ENCODE results near the gene GPC6.
A peak's percentile ranks its signal among the peaks of the same experiment; 100 is the strongest.

GPC6 gene

GRCh38 chr13:94248454-94249228 is 1022.0 kb downstream of the GPC6 start:
- Histone ChIP-seq H3K4me2 (ENCODE audit: insufficient read depth, low read length, poor library complexity, severe bottlenecking) (no peak overlapping the region), H3K9ac (ENCODE audit: low read depth, low read length, poor library complexity) (no peak overlapping the region), H4K8ac (ENCODE audit: low read depth, low read length) (no peak overlapping the region), H3K4me3 (ENCODE audit: low read length in 2 of 2) (no peak overlapping the region), H4K91ac (ENCODE audit: low read depth, low read length, poor library complexity) (no peak overlapping the region), H3K18ac (ENCODE audit: low read length) (no peak overlapping the region), H3K27me3 (ENCODE audit: control insufficient read depth in 3 of 3, insufficient read depth in 3 of 3, low read depth in 1 of 3, low read length in 3 of 3) (no peaks in the 10 kb centered on the region), H3K4me1 (ENCODE audit: control insufficient read depth in 2 of 2, insufficient read depth in 1 of 2, low read depth in 1 of 2, low read length in 2 of 2) (peaks cover 2 to 3% of the 10 kb centered on the region in 2 donors), H3K14ac (ENCODE audit: low read length) (no peak overlapping the region), H3K27ac (replicated peaks; ENCODE audit: low read length) (no peak overlapping the region), H2AK5ac (ENCODE audit: low read depth, low read length) (no peak overlapping the region), H2BK12ac (ENCODE audit: low read length) (no peak overlapping the region), H2AFZ (ENCODE audit: low read length) (no peak overlapping the region), H2BK5ac (ENCODE audit: low read length) (no peak overlapping the region), H3K4ac (ENCODE audit: low read length) (no peak overlapping the region), H3K23ac (ENCODE audit: low read depth, low read length, poor library complexity) (no peak overlapping the region), H3K36me3 (replicated peaks in 1 of 2; ENCODE audit: control insufficient read depth in 2 of 2, insufficient read depth in 2 of 2, low read length in 2 of 2) (no peaks in the 10 kb centered on the region), H3K79me1 (ENCODE audit: low read depth, low read length) (no peaks in the 10 kb centered on the region), H3K9me3 (replicated peaks in 1 of 2; ENCODE audit: control insufficient read depth in 2 of 2, insufficient read depth in 1 of 2, low read depth in 1 of 2, low read length in 2 of 2) (peaks cover 0 to 5% of the 10 kb centered on the region in 2 donors), H2BK120ac (ENCODE audit: low read depth, low read length) (no peak overlapping the region), H2BK15ac (ENCODE audit: low read length) (no peak overlapping the region)
- WGBS, 2 donors (ENCODE audit: extremely low coverage in 2 of 2, insufficient read length in 2 of 2, insufficient replicate concordance in 1 of 2): no CpG with 5 or more reads among the region's 2 CpGs
- no peak for DNase-seq (ENCODE audit: low spot score)

DNA sequence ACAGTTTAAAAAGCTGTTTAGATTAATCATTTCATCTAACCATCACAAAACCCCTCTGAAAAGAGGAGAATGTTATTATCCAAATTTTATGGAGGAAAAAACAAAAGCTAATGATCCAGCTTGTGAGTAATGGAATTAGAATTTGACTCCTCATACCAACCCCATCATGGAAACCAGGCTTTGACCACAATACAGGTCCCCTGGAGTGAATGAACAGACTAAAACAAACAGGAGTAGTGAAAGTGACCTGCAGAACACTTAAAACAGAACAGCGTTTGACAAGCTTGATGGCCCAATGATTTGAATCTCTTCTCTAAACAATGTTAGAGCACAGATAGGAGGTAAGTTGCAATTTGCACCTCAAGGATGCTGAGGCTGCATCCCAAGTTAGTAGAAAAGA is 1022.9 kb downstream of the GPC6 start:
- no peaks in the 10 kb centered on the region for H3K36me3 ChIP-seq (replicated peaks in 1 of 2; ENCODE audit: control insufficient read depth in 2 of 2, insufficient read depth in 2 of 2, low read length in 2 of 2)
- no peak overlapping the region for H4K8ac ChIP-seq (ENCODE audit: low read depth, low read length)
- no peak overlapping the region for H2AK5ac ChIP-seq (ENCODE audit: low read depth, low read length)
- H3K4me2 ChIP-seq (ENCODE audit: insufficient read depth, low read length, poor library complexity, severe bottlenecking): no peak overlapping the region
- no peak overlapping the region for H2BK5ac ChIP-seq (ENCODE audit: low read length)
- no peak overlapping the region for H2BK15ac ChIP-seq (ENCODE audit: low read length)
- no peak overlapping the region for H3K18ac ChIP-seq (ENCODE audit: low read length)
- H3K4me3 ChIP-seq (ENCODE audit: low read length in 2 of 2): no peak overlapping the region
- no peak overlapping the region for H2BK120ac ChIP-seq (ENCODE audit: low read depth, low read length)
- no peak overlapping the region for H3K9ac ChIP-seq (ENCODE audit: low read depth, low read length, poor library complexity)
- peaks cover 0 to 5% of the 10 kb centered on the region in 2 donors for H3K9me3 ChIP-seq (replicated peaks in 1 of 2; ENCODE audit: control insufficient read depth in 2 of 2, insufficient read depth in 1 of 2, low read depth in 1 of 2, low read length in 2 of 2)
- WGBS, 2 donors (ENCODE audit: extremely low coverage in 2 of 2, insufficient read length in 2 of 2, insufficient replicate concordance in 1 of 2): no CpG with 5 or more reads among the region's 1 CpG
- no peak overlapping the region for H4K91ac ChIP-seq (ENCODE audit: low read depth, low read length, poor library complexity)
- H3K4ac ChIP-seq (ENCODE audit: low read length): no peak overlapping the region
- no peak overlapping the region for H2AFZ ChIP-seq (ENCODE audit: low read length)
- H3K23ac ChIP-seq (ENCODE audit: low read depth, low read length, poor library complexity): no peak overlapping the region
- H3K14ac ChIP-seq (ENCODE audit: low read length): no peak overlapping the region
- H3K27ac ChIP-seq (replicated peaks; ENCODE audit: low read length): no peak overlapping the region
- DNase-seq (ENCODE audit: low spot score): peak; percentile 20
- no peaks in the 10 kb centered on the region for H3K79me1 ChIP-seq (ENCODE audit: low read depth, low read length)
- no peaks in the 10 kb centered on the region for H3K27me3 ChIP-seq (ENCODE audit: control insufficient read depth in 3 of 3, insufficient read depth in 3 of 3, low read depth in 1 of 3, low read length in 3 of 3)
- no peak overlapping the region for H2BK12ac ChIP-seq (ENCODE audit: low read length)
- H3K4me1 ChIP-seq (ENCODE audit: control insufficient read depth in 2 of 2, insufficient read depth in 1 of 2, low read depth in 1 of 2, low read length in 2 of 2): peaks cover 2 to 3% of the 10 kb centered on the region in 2 donors

GRCh38 chr13:94251831-94252608 is 1025.4 kb downstream of the GPC6 start:
- H3K79me1 ChIP-seq (ENCODE audit: low read depth, low read length): no peaks in the 10 kb centered on the region
- H2AFZ ChIP-seq (ENCODE audit: low read length): no peak overlapping the region
- no peak overlapping the region for H3K4ac ChIP-seq (ENCODE audit: low read length)
- H3K9me3 ChIP-seq (replicated peaks in 1 of 2; ENCODE audit: control insufficient read depth in 2 of 2, insufficient read depth in 1 of 2, low read depth in 1 of 2, low read length in 2 of 2): no peaks in the 10 kb centered on the region
- H3K18ac ChIP-seq (ENCODE audit: low read length): no peak overlapping the region
- H3K4me3 ChIP-seq (ENCODE audit: low read length in 2 of 2): no peak overlapping the region
- DNase-seq (ENCODE audit: low spot score): no peak
- no peak overlapping the region for H3K23ac ChIP-seq (ENCODE audit: low read depth, low read length, poor library complexity)
- H3K27ac ChIP-seq (replicated peaks; ENCODE audit: low read length): no peak overlapping the region
- no peak overlapping the region for H3K14ac ChIP-seq (ENCODE audit: low read length)
- H2BK15ac ChIP-seq (ENCODE audit: low read length): no peak overlapping the region
- WGBS, 2 donors (ENCODE audit: extremely low coverage in 2 of 2, insufficient read length in 2 of 2, insufficient replicate concordance in 1 of 2): no CpG with 5 or more reads among the region's 9 CpGs
- H2AK5ac ChIP-seq (ENCODE audit: low read depth, low read length): no peak overlapping the region
- peaks cover 2 to 9% of the 10 kb centered on the region in 2 donors for H3K4me1 ChIP-seq (ENCODE audit: control insufficient read depth in 2 of 2, insufficient read depth in 1 of 2, low read depth in 1 of 2, low read length in 2 of 2)
- H2BK5ac ChIP-seq (ENCODE audit: low read length): no peak overlapping the region
- no peak overlapping the region for H2BK120ac ChIP-seq (ENCODE audit: low read depth, low read length)
- H4K91ac ChIP-seq (ENCODE audit: low read depth, low read length, poor library complexity): no peak overlapping the region
- H3K9ac ChIP-seq (ENCODE audit: low read depth, low read length, poor library complexity): no peak overlapping the region
- H3K27me3 ChIP-seq (ENCODE audit: control insufficient read depth in 3 of 3, insufficient read depth in 3 of 3, low read depth in 1 of 3, low read length in 3 of 3): no peaks in the 10 kb centered on the region
- H3K4me2 ChIP-seq (ENCODE audit: insufficient read depth, low read length, poor library complexity, severe bottlenecking): no peak overlapping the region
- H4K8ac ChIP-seq (ENCODE audit: low read depth, low read length): no peak overlapping the region
- H2BK12ac ChIP-seq (ENCODE audit: low read length): no peak overlapping the region
- no peaks in the 10 kb centered on the region for H3K36me3 ChIP-seq (replicated peaks in 1 of 2; ENCODE audit: control insufficient read depth in 2 of 2, insufficient read depth in 2 of 2, low read length in 2 of 2)

- Histone ChIP-seq H3K4ac (ENCODE audit: low read length) (no peak overlapping the region), H3K27ac (replicated peaks; ENCODE audit: low read length) (no peak overlapping the region)
Observed at GRCh38 chr13:94254737-94255136, 1028.1 kb downstream of the GPC6 start.

More at GRCh38 chr13:94254737-94255136, 1028.1 kb downstream of the GPC6 start:
- Histone ChIP-seq H3K4me2 (ENCODE audit: insufficient read depth, low read length, poor library complexity, severe bottlenecking) (no peak overlapping the region), H2BK5ac (ENCODE audit: low read length) (no peak overlapping the region), H3K27me3 (ENCODE audit: control insufficient read depth in 3 of 3, insufficient read depth in 3 of 3, low read depth in 1 of 3, low read length in 3 of 3) (no peaks in the 10 kb centered on the region), H3K23ac (ENCODE audit: low read depth, low read length, poor library complexity) (no peak overlapping the region), H3K4me3 (ENCODE audit: low read length in 2 of 2) (no peak overlapping the region), H3K14ac (ENCODE audit: low read length) (no peak overlapping the region), H2BK15ac (ENCODE audit: low read length) (no peak overlapping the region), H3K79me1 (ENCODE audit: low read depth, low read length) (no peaks in the 10 kb centered on the region), H2BK12ac (ENCODE audit: low read length) (no peak overlapping the region), H4K8ac (ENCODE audit: low read depth, low read length) (no peak overlapping the region), H2BK120ac (ENCODE audit: low read depth, low read length) (no peak overlapping the region), H3K36me3 (replicated peaks in 1 of 2; ENCODE audit: control insufficient read depth in 2 of 2, insufficient read depth in 2 of 2, low read length in 2 of 2) (no peaks in the 10 kb centered on the region), H3K9ac (ENCODE audit: low read depth, low read length, poor library complexity) (no peak overlapping the region), H2AK5ac (ENCODE audit: low read depth, low read length) (no peak overlapping the region), H3K9me3 (replicated peaks in 1 of 2; ENCODE audit: control insufficient read depth in 2 of 2, insufficient read depth in 1 of 2, low read depth in 1 of 2, low read length in 2 of 2) (no peaks in the 10 kb centered on the region), H3K4me1 (ENCODE audit: control insufficient read depth in 2 of 2, insufficient read depth in 1 of 2, low read depth in 1 of 2, low read length in 2 of 2) (peaks cover 2 to 6% of the 10 kb centered on the region in 2 donors), H4K91ac (ENCODE audit: low read depth, low read length, poor library complexity) (no peak overlapping the region), H3K18ac (ENCODE audit: low read length) (no peak overlapping the region), H2AFZ (ENCODE audit: low read length) (no peak overlapping the region)
- no peak for DNase-seq (ENCODE audit: low spot score)

All from neuronal stem cell (in vitro differentiated cells).